Calu3 (cell line): ENCODE measurements around the gene ARID5B. TPM values are rescaled to one million over a fixed set of nuclear protein-coding genes. Genes with fewer than 3 reads are reported as not detected.

Experiments used
- BruUV-seq: library from RNA; stranded (reverse); fragments of 400-500 nt; replicated peaks from 2 replicates; lab custom pipeline; 2021; lab: Mats Ljungman, UMichigan
- CTCF ChIA-PET: fragments of 300-600 bp; sonication (Branson Sonifier 250); formaldehyde crosslinking; loops from one replicate; lab custom pipeline; 2022; ENCODE audit warnings: antibody characterized with exemption; lab: Charles Lee
- DNase-seq: peaks from one replicate; pipeline ENCODE4 v3.0.0; 2022
- H3K27ac Mint-ChIP-seq: one replicate; pipeline ENCODE4 v1.8.0; 2022; ENCODE audit warnings: mixed read lengths; ENCODE audit not compliant: unreplicated experiment
- H3K27me3 Mint-ChIP-seq: one replicate; pipeline ENCODE4 v1.8.0; 2022; ENCODE audit warnings: mixed read lengths; ENCODE audit not compliant: unreplicated experiment
- H3K36me3 Mint-ChIP-seq: one replicate; pipeline ENCODE4 v1.8.0; 2022; ENCODE audit warnings: mild to moderate bottlenecking, moderate library complexity, mixed read lengths; ENCODE audit not compliant: insufficient read depth, unreplicated experiment
- H3K4me1 Mint-ChIP-seq: one replicate; pipeline ENCODE4 v1.8.0; 2022; ENCODE audit warnings: mild to moderate bottlenecking, low read depth, mixed read lengths; ENCODE audit not compliant: unreplicated experiment
- H3K4me3 Mint-ChIP-seq: one replicate; pipeline ENCODE4 v1.8.0; 2022; ENCODE audit warnings: mild to moderate bottlenecking, low read depth, moderate library complexity, mixed read lengths; ENCODE audit not compliant: unreplicated experiment
- H3K9me3 Mint-ChIP-seq: one replicate; pipeline ENCODE4 v1.8.0; 2022; ENCODE audit warnings: low read depth, mixed read lengths; ENCODE audit not compliant: unreplicated experiment
- CTCF ChIP-seq: fragments of 200-600 bp; IDR thresholded peaks from one replicate; pipeline ENCODE4 v1.8.0; 2022; ENCODE audit warnings: antibody characterized with exemption; ENCODE audit not compliant: unreplicated experiment
- intact Hi-C: fragments of 100-400 bp; cut with micrococcal nuclease; formaldehyde crosslinking; loops from one replicate; pipeline ENCODE4 v1.10.0; 2022; ENCODE audit not compliant: unreplicated experiment
- total RNA-seq: library from RNA; stranded (reverse); gene quantifications from 2 replicates; pipeline ENCODE4 v1.2.3, GENCODE V29; 2022

ARID5B gene
- total RNA-seq, 1 experiment from 2014 or later = 10.0 TPM

GRCh38 chr10:62115321-62115720, 213.8 kb downstream of the ARID5B start:
- TF ChIP-seq CTCF = no peak
- no TSS peak for BruUV-seq
- CTCF ChIA-PET = no interaction called here
- peaks cover 49% of the 10 kb centered on the region for H3K4me1 Mint-ChIP-seq
- no peak overlapping the region for H3K27ac Mint-ChIP-seq
- intact Hi-C loops = no loop called here
- no peak for DNase-seq
- H3K4me3 Mint-ChIP-seq = no peak overlapping the region
- no peaks in the 10 kb centered on the region for H3K9me3 Mint-ChIP-seq
- H3K27me3 Mint-ChIP-seq = no peaks in the 10 kb centered on the region
- H3K36me3 Mint-ChIP-seq = no peaks in the 10 kb centered on the region

- H3K4me3 Mint-ChIP-seq = no peak overlapping the region
- no peaks in the 10 kb centered on the region for H3K9me3 Mint-ChIP-seq
- peak overlapping the region; percentile 6 for H3K27ac Mint-ChIP-seq
- no peaks in the 10 kb centered on the region for H3K27me3 Mint-ChIP-seq
- CTCF ChIA-PET = no interaction called here
- no peak for TF ChIP-seq CTCF
- peak; percentile 24 for DNase-seq
- BruUV-seq = no TSS peak
- H3K4me1 Mint-ChIP-seq = peaks cover 44% of the 10 kb centered on the region
- intact Hi-C loops = no loop called here
- no peaks in the 10 kb centered on the region for H3K36me3 Mint-ChIP-seq
These were observed 214.3 kb downstream of the ARID5B start for GRCh38 chr10:62115842-62116241.

GRCh38 chr10:62116896-62117295, 215.4 kb downstream of the ARID5B start:
- no TSS peak for BruUV-seq
- no peaks in the 10 kb centered on the region for H3K36me3 Mint-ChIP-seq

GRCh38 chr10:62121187-62121530, 219.7 kb downstream of the ARID5B start:
- no peak overlapping the region for H3K4me3 Mint-ChIP-seq
- H3K27me3 Mint-ChIP-seq = no peaks in the 10 kb centered on the region
- no TSS peak for BruUV-seq
- H3K9me3 Mint-ChIP-seq = no peaks in the 10 kb centered on the region
- intact Hi-C loops = no loop called here
- no peak for DNase-seq
- TF ChIP-seq CTCF = no peak
- no peaks in the 10 kb centered on the region for H3K36me3 Mint-ChIP-seq
- H3K27ac Mint-ChIP-seq = no peak overlapping the region
- H3K4me1 Mint-ChIP-seq = peaks cover 18% of the 10 kb centered on the region
- CTCF ChIA-PET = interaction anchor here (0.6 kb wide), 1 partner anchor 910 kb away, joined by 3 read pairs; no protein-coding TSS in a partner anchor

More at GRCh38 chr10:62116896-62117295, 215.4 kb downstream of the ARID5B start:
- Mint-ChIP-seq H3K27me3 (no peaks in the 10 kb centered on the region), H3K9me3 (no peaks in the 10 kb centered on the region), H3K4me3 (no peak overlapping the region), H3K27ac (peak overlapping the region; percentile 43), H3K4me1 (peaks cover 36% of the 10 kb centered on the region)
- DNase-seq = peak; percentile 57
- no peak for TF ChIP-seq CTCF
- intact Hi-C loops = no loop called here
- CTCF ChIA-PET = interaction anchor here (0.6 kb wide), 1 partner anchor 29 kb away, joined by 3 read pairs; no protein-coding TSS in a partner anchor
